Liver (tissue), 9 donors: ENCODE measurements around the gene TBC1D14. TPM values are rescaled to one million over a fixed set of nuclear protein-coding genes. Genes with fewer than 3 reads are reported as not detected.
A peak's percentile ranks its signal among the peaks of the same experiment; 100 is the strongest.

Experiments used
- DNase-seq: peaks from one replicate; pipeline ENCODE4 v3.0.0-alpha.2; 2017; ENCODE audit warnings: low spot score
- H3K27ac ChIP-seq, 2 donors: one replicate each; pipeline ENCODE4 v1.7.0; 2013; ENCODE audit warnings: inconsistent platforms in 2 of 2, low read length in 2 of 2, control low read depth in 1 of 2, low read depth in 1 of 2, mild to moderate bottlenecking in 1 of 2
- H3K27me3 ChIP-seq, 4 donors: one replicate each; pipeline versions ENCODE4 v1.6.1 to v1.7.0; 2013; ENCODE audit warnings: low read length in 3 of 4, inconsistent platforms in 1 of 4, mild to moderate bottlenecking in 1 of 4, moderate library complexity in 1 of 4; ENCODE audit not compliant: control insufficient read depth in 4 of 4, insufficient read depth in 4 of 4
- H3K36me3 ChIP-seq, 4 donors: one replicate each; pipeline versions ENCODE4 v1.6.1 to v1.7.0; 2013; ENCODE audit warnings: low read length in 3 of 4, mild to moderate bottlenecking in 3 of 4, low read depth in 1 of 4, moderate library complexity in 1 of 4; ENCODE audit not compliant: control insufficient read depth in 4 of 4, insufficient read depth in 3 of 4
- H3K4me1 ChIP-seq, 4 donors: one replicate each; pipeline versions ENCODE4 v1.6.1 to v1.7.0; 2013; ENCODE audit warnings: low read length in 3 of 4, mild to moderate bottlenecking in 3 of 4, moderate library complexity in 1 of 4; ENCODE audit not compliant: control insufficient read depth in 4 of 4, insufficient read depth in 4 of 4
- H3K4me3 ChIP-seq, 3 donors: one replicate each; pipeline versions ENCODE4 v1.6.1 to v1.7.0; 2013; ENCODE audit warnings: low read length in 3 of 3, control low read depth in 1 of 3, low read depth in 1 of 3, mild to moderate bottlenecking in 1 of 3
- H3K9ac ChIP-seq, 2 donors: one replicate each; pipeline ENCODE4 v1.7.0; 2013; ENCODE audit warnings: low read length in 2 of 2, mild to moderate bottlenecking in 2 of 2, moderate library complexity in 2 of 2, control low read depth in 1 of 2, low read depth in 1 of 2
- H3K9me3 ChIP-seq, 4 donors: one replicate each; pipeline versions ENCODE4 v1.6.1 to v1.7.0; 2013; ENCODE audit warnings: low read length in 3 of 4; ENCODE audit not compliant: control insufficient read depth in 4 of 4
- ATF3 ChIP-seq: IDR thresholded peaks from 2 replicates; pipeline ENCODE4 v1.6.1; 2016; ENCODE audit warnings: antibody characterized with exemption
- FOXA1 ChIP-seq: IDR thresholded peaks from 2 replicates; pipeline ENCODE4 v1.6.1; 2016; ENCODE audit warnings: antibody characterized with exemption
- NR2F2 ChIP-seq: IDR thresholded peaks from 2 replicates; pipeline ENCODE4 v1.6.1; 2016; ENCODE audit warnings: antibody characterized with exemption
- RXRA ChIP-seq, 2 donors: IDR thresholded peaks; 2 replicates each; pipeline ENCODE4 v1.6.1; 2017 to 2018; ENCODE audit warnings: antibody characterized with exemption in 2 of 2, mild to moderate bottlenecking in 1 of 2
- SP1 ChIP-seq: IDR thresholded peaks from 2 replicates; pipeline ENCODE4 v1.6.1; 2018; ENCODE audit warnings: antibody characterized with exemption, mild to moderate bottlenecking
- YY1 ChIP-seq: IDR thresholded peaks from 2 replicates; pipeline ENCODE4 v1.6.1; 2016; ENCODE audit warnings: antibody characterized with exemption, mild to moderate bottlenecking
- ZBTB33 ChIP-seq: IDR thresholded peaks from 2 replicates; pipeline ENCODE4 v1.6.1; 2016; ENCODE audit warnings: antibody characterized with exemption
- WGBS: extraction: QIAGEN DNeasy Blood & Tissue Kit; methylation state at CpG from one replicate; pipeline ENCODE4 v1.1.7; 2013; 5-methylcytosine and 5-hydroxymethylcytosine counted together
- polyA plus RNA-seq, 2 donors: library from polyadenylated mRNA; stranded (reverse) in 1 of 2; unstranded in 1 of 2; fragments of 200-250 nt in 1 of 2; fragments of >200 nt in 1 of 2; fragmentation: Nextera tagmentation in 1 of 2; extraction: Ambion mirVana in 1 of 2; gene quantifications; one replicate each; pipeline versions ENCODE4 v1.2.1 to v1.2.3, GENCODE V29; 2013 to 2015
- total RNA-seq, 2 donors: library from RNA; depleted of rRNA; stranded (reverse); fragments of >200 nt; gene quantifications; one replicate each; pipeline ENCODE4 v1.2.3, GENCODE V29; 2014
- TF ChIP-seq, protein P1 (sequence below): IDR thresholded peaks from 2 replicates; pipeline ENCODE4 v1.6.1; 2016; ENCODE audit warnings: antibody characterized with exemption, mild to moderate bottlenecking
- TF ChIP-seq, protein P2 (sequence below): IDR thresholded peaks from 2 replicates; pipeline ENCODE4 v1.6.1; 2016; ENCODE audit warnings: antibody characterized with exemption
- donor health status: healthy.
- donor health status: healthy.
- donor health status: healthy.
- donor health status: healthy.
- donor health status: healthy.

Gene TBC1D14
- total and polyA plus RNA-seq, 4 donors, result 10.0 to 45.2 (median 22.7) TPM

GRCh38 chr4:6893449-6894085 lies 16.1 kb upstream of the TBC1D14 start (continued):
- TF ChIP-seq, protein P1, sequence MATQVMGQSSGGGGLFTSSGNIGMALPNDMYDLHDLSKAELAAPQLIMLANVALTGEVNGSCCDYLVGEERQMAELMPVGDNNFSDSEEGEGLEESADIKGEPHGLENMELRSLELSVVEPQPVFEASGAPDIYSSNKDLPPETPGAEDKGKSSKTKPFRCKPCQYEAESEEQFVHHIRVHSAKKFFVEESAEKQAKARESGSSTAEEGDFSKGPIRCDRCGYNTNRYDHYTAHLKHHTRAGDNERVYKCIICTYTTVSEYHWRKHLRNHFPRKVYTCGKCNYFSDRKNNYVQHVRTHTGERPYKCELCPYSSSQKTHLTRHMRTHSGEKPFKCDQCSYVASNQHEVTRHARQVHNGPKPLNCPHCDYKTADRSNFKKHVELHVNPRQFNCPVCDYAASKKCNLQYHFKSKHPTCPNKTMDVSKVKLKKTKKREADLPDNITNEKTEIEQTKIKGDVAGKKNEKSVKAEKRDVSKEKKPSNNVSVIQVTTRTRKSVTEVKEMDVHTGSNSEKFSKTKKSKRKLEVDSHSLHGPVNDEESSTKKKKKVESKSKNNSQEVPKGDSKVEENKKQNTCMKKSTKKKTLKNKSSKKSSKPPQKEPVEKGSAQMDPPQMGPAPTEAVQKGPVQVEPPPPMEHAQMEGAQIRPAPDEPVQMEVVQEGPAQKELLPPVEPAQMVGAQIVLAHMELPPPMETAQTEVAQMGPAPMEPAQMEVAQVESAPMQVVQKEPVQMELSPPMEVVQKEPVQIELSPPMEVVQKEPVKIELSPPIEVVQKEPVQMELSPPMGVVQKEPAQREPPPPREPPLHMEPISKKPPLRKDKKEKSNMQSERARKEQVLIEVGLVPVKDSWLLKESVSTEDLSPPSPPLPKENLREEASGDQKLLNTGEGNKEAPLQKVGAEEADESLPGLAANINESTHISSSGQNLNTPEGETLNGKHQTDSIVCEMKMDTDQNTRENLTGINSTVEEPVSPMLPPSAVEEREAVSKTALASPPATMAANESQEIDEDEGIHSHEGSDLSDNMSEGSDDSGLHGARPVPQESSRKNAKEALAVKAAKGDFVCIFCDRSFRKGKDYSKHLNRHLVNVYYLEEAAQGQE, result peak; percentile 92
- TF ChIP-seq, protein P2, sequence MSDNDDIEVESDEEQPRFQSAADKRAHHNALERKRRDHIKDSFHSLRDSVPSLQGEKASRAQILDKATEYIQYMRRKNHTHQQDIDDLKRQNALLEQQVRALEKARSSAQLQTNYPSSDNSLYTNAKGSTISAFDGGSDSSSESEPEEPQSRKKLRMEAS, result peak; percentile 88
- peak; percentile 76 for TF ChIP-seq FOXA1

GRCh38 chr4:6894086-6894478 lies 15.5 kb upstream of the TBC1D14 start:
- H3K4me1 ChIP-seq, result peaks cover 13 to 36% (median 28%) of the 10 kb centered on the region in 4 donors
- H3K4me3 ChIP-seq, result no peak overlapping the region
- TF ChIP-seq ATF3, result no peak
- no peak for TF ChIP-seq RXRA (IDR thresholded peaks at IDR 0.05)
- TF ChIP-seq, protein P2, result no peak
- TF ChIP-seq, protein P1, result no peak
- no peak for TF ChIP-seq SP1
- TF ChIP-seq NR2F2, result no peak
- no peak for TF ChIP-seq ZBTB33
- TF ChIP-seq YY1, result no peak
- no peak for TF ChIP-seq FOXA1
- no peak for DNase-seq
- no peaks in the 10 kb centered on the region for H3K27me3 ChIP-seq
- WGBS, result 78% methylated on average over 3 of the region's 3 CpGs
- H3K27ac ChIP-seq, result peak overlapping the region; percentile 91 to 92
- no peaks in the 10 kb centered on the region for H3K36me3 ChIP-seq
- peaks cover 0 to 3% (median 0%) of the 10 kb centered on the region in 4 donors for H3K9me3 ChIP-seq
- H3K9ac ChIP-seq, result peak overlapping the region; percentile 9 to 93
